ENCODE results near the gene XXYLT1.

Gene XXYLT1

DNA sequence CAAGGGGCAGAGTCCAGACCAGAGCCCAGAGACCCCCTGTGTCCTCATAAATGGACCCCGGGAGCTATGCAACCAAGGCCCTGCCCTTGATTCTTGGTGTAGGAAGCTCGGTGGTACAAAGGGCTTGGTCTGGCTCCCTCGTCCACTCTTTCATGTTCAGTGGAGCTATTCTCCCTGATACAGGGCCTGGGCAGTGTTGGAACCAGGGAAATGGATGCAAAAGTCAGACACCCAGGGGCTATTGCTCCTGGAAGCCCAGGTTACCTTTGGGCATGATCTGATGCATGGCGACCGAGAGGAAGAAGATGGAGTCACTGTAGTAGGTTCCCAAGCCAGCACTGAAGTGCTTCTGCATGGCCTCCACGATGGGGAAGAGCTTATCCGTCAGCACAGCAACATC, 44.5 kb downstream of the XXYLT1 start:
- Histone ChIP-seq H3K27ac (ENCODE audit: low read depth, low read length) (no peak overlapping the region), H3K9me2 (replicated peaks; ENCODE audit: insufficient read depth, low read length) (no peaks in the 10 kb centered on the region), H3K27me3 (ENCODE audit: low read length) (no peaks in the 10 kb centered on the region), H3K9ac (ENCODE audit: low read length) (no peak overlapping the region), H3K79me2 (ENCODE audit: insufficient read depth, low read length) (no peaks in the 10 kb centered on the region), H2AFZ (ENCODE audit: low read depth, low read length, severe bottlenecking) (no peak overlapping the region), H3F3A (ENCODE audit: insufficient read depth) (no peaks in the 10 kb centered on the region), H4K20me1 (ENCODE audit: low read depth, low read length) (no peaks in the 10 kb centered on the region), H3K4me3 (ENCODE audit: insufficient read depth, low read length, poor library complexity, severe bottlenecking) (no peak overlapping the region), H3K36me3 (ENCODE audit: low read length) (no peaks in the 10 kb centered on the region), H3K9me3 (ENCODE audit: insufficient read depth, low read length) (no peaks in the 10 kb centered on the region), H3K4me2 (ENCODE audit: low read depth, low read length, poor library complexity, severe bottlenecking) (no peak overlapping the region)
- TF ChIP-seq, protein P1, sequence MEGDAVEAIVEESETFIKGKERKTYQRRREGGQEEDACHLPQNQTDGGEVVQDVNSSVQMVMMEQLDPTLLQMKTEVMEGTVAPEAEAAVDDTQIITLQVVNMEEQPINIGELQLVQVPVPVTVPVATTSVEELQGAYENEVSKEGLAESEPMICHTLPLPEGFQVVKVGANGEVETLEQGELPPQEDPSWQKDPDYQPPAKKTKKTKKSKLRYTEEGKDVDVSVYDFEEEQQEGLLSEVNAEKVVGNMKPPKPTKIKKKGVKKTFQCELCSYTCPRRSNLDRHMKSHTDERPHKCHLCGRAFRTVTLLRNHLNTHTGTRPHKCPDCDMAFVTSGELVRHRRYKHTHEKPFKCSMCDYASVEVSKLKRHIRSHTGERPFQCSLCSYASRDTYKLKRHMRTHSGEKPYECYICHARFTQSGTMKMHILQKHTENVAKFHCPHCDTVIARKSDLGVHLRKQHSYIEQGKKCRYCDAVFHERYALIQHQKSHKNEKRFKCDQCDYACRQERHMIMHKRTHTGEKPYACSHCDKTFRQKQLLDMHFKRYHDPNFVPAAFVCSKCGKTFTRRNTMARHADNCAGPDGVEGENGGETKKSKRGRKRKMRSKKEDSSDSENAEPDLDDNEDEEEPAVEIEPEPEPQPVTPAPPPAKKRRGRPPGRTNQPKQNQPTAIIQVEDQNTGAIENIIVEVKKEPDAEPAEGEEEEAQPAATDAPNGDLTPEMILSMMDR (IDR thresholded peaks at IDR 0.05; ENCODE audit: insufficient read depth, low read length, poor library complexity, severe bottlenecking): no peak
- no peak for TF ChIP-seq EZH2phosphoT487 (conservative IDR thresholded peaks at IDR 0.05; ENCODE audit: low read length)

DNA sequence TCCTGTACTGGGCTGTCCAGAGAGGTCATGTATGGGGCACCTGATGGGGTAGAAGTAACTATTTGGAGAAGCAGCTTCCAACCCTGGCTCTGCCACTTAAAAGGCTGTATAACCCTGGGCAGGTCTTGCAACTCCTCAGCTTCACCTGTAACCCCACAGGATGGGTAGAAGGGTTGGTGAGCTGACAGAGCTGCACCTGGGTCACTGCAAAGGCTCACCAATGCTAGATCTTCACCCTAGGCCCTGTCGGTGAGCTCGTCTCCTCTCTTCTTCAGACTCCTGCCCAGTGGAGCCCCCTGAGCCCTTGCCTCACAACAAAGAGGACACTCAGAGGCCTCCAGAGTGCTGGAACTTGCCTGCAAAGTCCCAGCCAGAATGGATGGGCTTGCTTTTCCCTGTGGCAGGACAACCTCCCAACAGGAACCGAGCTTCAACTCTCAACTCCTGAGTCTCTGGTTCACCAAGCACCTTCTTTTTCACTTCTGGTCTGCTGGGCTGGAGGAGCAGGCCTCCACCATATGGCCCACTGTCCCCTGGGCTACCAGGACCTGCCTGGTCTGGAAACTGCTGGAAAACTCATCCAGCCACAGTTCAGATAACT, 45.9 kb downstream of the XXYLT1 start:
- no peaks in the 10 kb centered on the region for H3F3A ChIP-seq (ENCODE audit: insufficient read depth)

DNA sequence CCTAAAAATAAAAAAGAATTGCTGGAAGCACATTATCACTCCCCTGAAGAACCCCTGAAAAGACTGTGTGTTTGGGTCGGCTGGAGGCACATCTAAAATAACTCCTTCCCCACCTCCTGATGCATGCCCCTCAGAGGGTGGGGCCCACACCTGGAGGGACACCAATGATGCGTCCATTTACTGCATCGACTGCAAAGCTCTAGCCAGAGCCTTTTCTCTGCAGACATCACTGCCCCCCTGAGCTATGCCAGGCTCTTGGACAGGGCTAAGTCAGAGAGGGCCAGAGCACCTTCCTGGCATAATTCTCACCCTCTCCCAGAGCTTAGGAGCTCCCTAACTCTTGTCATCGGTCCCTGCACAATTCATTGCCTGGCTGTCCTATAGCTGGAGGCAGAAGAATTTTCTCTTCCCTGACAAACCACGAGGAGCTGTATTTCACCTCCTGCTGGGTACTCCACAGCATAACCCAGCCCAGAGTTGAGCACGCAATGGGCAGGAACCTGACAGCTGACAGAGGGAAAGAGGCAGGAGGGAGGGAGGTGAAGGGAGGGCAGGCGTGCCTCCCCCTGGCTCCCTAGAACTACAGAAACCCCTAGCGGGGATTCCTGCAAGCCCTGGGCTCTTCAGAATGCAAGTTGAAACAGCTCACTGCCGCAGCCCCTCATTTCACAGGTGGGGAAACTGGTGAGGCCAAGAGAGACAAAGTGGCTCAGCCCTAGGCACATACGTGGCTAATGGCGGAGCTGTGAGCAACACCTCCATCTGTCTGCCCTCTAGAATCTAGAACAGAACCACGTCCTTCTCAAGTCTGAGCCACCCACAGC, 46.6 kb downstream of the XXYLT1 start:
- TF ChIP-seq, protein P1 (IDR thresholded peaks at IDR 0.05; ENCODE audit: insufficient read depth, low read length, poor library complexity, severe bottlenecking): no peak
- no peak for TF ChIP-seq EZH2phosphoT487 (conservative IDR thresholded peaks at IDR 0.05; ENCODE audit: low read length)
- no peaks in the 10 kb centered on the region for H3K27me3 ChIP-seq (ENCODE audit: low read length)
- H3K9me2 ChIP-seq (replicated peaks; ENCODE audit: insufficient read depth, low read length): no peaks in the 10 kb centered on the region
- no peak overlapping the region for H3K27ac ChIP-seq (ENCODE audit: low read depth, low read length)
- no peaks in the 10 kb centered on the region for H3K36me3 ChIP-seq (ENCODE audit: low read length)
- H4K20me1 ChIP-seq (ENCODE audit: low read depth, low read length): no peaks in the 10 kb centered on the region
- H2AFZ ChIP-seq (ENCODE audit: low read depth, low read length, severe bottlenecking): no peak overlapping the region
- no peak overlapping the region for H3K4me2 ChIP-seq (ENCODE audit: low read depth, low read length, poor library complexity, severe bottlenecking)
- H3K4me3 ChIP-seq (ENCODE audit: insufficient read depth, low read length, poor library complexity, severe bottlenecking): no peak overlapping the region
- H3K9me3 ChIP-seq (ENCODE audit: insufficient read depth, low read length): no peaks in the 10 kb centered on the region
- H3F3A ChIP-seq (ENCODE audit: insufficient read depth): no peaks in the 10 kb centered on the region
- H3K9ac ChIP-seq (ENCODE audit: low read length): no peak overlapping the region
- H3K79me2 ChIP-seq (ENCODE audit: insufficient read depth, low read length): no peaks in the 10 kb centered on the region

More for the DNA sequence above, 45.9 kb downstream of the XXYLT1 start:
- H3K36me3 ChIP-seq (ENCODE audit: low read length): no peaks in the 10 kb centered on the region
- H2AFZ ChIP-seq (ENCODE audit: low read depth, low read length, severe bottlenecking): no peak overlapping the region
- no peak for TF ChIP-seq EZH2phosphoT487 (conservative IDR thresholded peaks at IDR 0.05; ENCODE audit: low read length)
- TF ChIP-seq, protein P1 (IDR thresholded peaks at IDR 0.05; ENCODE audit: insufficient read depth, low read length, poor library complexity, severe bottlenecking): no peak
- no peak overlapping the region for H3K4me2 ChIP-seq (ENCODE audit: low read depth, low read length, poor library complexity, severe bottlenecking)
- no peaks in the 10 kb centered on the region for H3K27me3 ChIP-seq (ENCODE audit: low read length)
- H3K9ac ChIP-seq (ENCODE audit: low read length): no peak overlapping the region
- H3K79me2 ChIP-seq (ENCODE audit: insufficient read depth, low read length): no peaks in the 10 kb centered on the region
- no peaks in the 10 kb centered on the region for H3K9me2 ChIP-seq (replicated peaks; ENCODE audit: insufficient read depth, low read length)
- no peak overlapping the region for H3K27ac ChIP-seq (ENCODE audit: low read depth, low read length)
- H3K4me3 ChIP-seq (ENCODE audit: insufficient read depth, low read length, poor library complexity, severe bottlenecking): no peak overlapping the region
- H3K9me3 ChIP-seq (ENCODE audit: insufficient read depth, low read length): no peaks in the 10 kb centered on the region
- H4K20me1 ChIP-seq (ENCODE audit: low read depth, low read length): no peaks in the 10 kb centered on the region

Data from SU-DHL-6 (cell line).